Activated naive CD8-positive, alpha-beta T cell treated with anti-CD3 and anti-CD28 coated beads, Interleukin-2, amount 50 U/mL, for 16 hours (primary cell): ENCODE results near the gene TSHZ1.

Experiments
- DNase-seq: peaks from one replicate; pipeline ENCODE4 v3.0.0-alpha.2; 2020; ENCODE audit warnings: low read depth, low spot score

Gene TSHZ1

DNA sequence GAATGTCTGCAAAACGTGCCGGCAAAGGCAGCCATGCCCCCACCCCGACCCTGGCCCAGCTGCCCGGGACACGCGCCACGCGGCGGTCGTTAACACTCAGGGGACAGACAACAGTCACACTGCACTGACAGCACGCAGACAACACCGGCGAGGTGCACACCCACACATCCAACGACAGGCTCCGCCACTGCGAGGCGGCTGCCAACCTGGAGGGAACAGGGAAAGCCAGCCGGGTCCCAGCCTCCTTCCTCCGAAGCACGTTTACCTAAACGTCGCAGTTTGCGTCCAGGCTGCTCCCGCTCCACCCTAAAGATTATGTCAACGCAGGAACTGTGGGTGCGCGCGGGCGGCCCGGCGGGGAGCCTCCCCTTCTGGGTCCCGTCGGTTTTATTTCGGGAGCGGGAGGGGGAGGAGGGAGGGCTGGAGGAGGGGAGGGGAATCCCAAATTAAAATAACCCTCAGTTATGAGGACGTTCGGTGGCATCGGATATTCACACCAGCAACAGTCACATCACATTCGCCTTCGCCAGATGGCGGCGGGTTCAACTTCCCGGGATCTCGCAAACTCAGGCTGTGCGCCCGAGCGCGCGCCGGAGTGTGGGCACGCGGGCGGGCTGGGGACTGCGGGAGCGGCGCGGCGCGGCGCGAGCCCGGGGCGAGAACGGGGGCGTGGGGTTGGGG is 2.3 kb upstream of the TSHZ1 start:
- DNase-seq, result no peak

DNA sequence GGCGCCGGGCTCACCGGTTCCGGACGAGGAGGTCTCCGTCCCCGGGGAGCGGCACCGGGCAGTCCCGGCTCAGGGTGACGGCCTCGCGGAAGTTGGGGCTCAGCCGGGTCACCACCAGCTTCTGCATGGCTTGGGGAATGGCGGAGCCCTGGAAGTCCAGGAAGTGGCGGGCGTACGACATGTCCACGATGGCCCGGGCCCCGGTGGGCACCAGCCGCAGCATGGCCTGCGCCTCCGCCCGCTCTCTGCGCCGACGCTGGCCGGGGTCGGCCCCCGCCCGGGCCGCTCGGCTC is 1.8 kb upstream of the TSHZ1 start:
- no peak for DNase-seq

GRCh38 chr18:75209129-75209950 is 1.3 kb upstream of the TSHZ1 start, which contains the start of gene PTGR3:
TSS of gene PTGR3 (minus strand) at chr18:75209139. CDS start at chr18:75209058, 81 bp downstream.
- peak; percentile 53 for DNase-seq

- DNase-seq, result no peak
Observed at GRCh38 chr18:75209951-75210258, 692 bp upstream of the TSHZ1 start.

DNA sequence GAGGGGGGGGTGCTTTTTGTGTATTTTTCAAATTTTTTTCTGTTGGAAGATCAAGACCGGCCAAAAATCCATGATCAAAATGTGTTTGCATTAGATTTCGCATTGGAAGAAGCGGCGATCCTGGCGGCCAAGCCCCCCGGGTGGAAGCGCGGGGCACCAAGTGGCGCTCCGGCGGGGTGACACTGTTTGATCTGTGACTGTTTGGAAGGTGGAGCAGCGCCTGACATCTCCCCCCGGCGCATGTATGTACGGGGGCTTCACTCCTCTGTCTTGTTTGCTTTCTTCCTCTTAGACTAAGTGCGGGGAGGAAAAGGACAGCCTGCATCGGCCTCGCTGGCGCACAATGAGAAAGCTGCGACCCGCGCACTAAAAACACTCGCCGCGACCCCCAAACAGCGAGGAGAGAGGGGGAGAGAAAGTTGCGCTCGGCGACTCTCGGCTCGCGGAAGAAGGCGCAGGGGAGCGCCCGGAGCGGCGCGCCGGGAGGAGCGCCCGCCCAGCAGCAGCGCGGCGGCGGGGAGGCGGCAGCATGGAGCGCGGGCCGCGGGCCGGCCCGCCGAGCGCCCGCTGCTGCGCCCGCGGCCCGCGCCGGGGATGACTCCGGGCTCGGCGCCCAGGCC is 515 bp downstream of the TSHZ1 start:
- no peak for DNase-seq

DNA sequence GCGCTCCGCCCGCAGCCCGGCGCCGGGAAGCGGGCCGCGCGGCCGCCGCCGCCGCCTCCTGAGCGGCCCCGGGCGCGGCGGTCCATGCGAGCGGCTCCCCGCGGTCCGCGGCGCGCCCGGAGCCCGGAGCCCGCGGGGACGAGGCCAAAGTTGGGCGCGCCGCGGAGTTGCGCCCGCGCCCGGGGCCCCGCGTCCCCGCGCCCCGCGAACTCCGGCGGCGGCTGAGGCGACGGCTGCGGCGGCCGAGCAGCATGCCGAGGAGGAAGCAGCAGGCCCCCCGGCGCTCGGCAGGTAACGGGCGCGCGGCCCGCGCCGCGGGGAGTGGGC is 992 bp downstream of the TSHZ1 start:
- DNase-seq, result no peak

- DNase-seq, result no peak
Observed at GRCh38 chr18:75211953-75212750, 1.6 kb downstream of the TSHZ1 start.

- DNase-seq, result no peak
Observed at GRCh38 chr18:75212751-75213090, 2.1 kb downstream of the TSHZ1 start.

DNA sequence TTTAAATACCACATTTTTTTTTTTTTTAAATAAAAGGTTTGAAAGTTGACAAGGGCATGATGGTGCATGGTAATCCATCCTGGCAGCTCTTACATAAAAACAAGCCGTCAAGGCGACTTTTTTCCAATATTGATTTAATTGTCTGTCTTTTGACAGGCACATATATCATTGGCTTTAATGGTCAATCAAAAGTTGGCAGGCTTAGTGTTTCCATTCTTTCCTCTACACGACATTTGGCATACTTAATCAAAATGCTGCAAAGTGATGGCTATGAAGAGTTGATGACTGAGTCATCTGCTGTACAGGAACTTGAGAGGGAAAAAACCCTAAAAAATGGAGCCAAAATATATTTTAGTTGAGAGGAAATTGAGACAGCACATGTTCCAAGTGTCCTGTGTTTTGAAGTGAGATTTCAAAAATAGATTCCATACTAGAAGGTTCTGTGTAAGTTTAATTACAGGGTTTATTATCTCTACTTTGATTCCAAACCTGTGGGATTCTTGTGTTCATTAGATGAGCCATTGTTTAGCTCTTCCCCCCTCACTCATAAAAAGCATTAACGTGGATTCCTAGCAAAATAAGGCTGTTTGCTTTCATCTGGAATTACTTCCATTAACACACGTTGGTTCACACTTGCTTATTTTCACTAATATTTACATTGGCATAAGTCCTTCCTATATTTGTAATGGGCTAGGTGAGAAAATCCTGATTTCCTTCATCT is 3.2 kb downstream of the TSHZ1 start:
- no peak for DNase-seq

- no peak for DNase-seq
Observed at GRCh38 chr18:75214332-75214690, 3.7 kb downstream of the TSHZ1 start.

- no peak for DNase-seq
Observed at GRCh38 chr18:75214766-75215510, 4.3 kb downstream of the TSHZ1 start.

- no peak for DNase-seq
Observed at GRCh38 chr18:75215663-75216062, 5.1 kb downstream of the TSHZ1 start.

DNA sequence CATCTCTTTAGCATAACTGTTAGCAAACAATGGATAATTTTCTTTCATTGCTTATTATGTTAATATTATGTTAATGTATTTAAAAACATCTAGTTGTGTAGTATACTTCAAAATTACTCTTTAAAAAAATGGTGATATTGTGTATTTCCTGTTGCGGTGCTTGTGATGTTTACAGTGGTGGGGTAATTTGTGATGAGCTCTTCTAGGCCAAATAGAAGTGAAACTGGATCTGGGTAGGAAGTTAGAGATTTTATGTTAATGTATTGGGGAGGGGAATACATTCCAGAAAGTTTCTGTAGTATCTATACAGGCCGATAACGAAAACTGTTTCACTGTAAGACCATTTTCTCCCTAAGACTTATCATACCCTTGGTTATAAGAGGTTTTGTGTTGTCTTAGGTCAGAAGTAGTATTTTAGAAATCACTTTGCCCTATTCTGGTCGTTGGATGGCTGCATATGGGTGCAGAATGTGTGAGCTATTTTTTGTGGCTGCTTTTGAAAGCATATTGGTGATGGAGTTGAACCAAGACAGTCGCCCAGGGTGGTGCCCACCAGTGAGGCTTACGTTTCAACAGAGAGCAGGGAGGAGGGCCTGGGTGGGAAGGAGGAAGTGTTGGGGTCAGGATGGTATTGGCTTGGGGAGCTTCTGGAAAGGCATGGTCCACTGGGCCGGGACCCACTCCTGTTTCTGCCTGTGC is 5.8 kb downstream of the TSHZ1 start:
- no peak for DNase-seq

GRCh38 chr18:75216911-75217689 is 6.5 kb downstream of the TSHZ1 start:
- no peak for DNase-seq

DNA sequence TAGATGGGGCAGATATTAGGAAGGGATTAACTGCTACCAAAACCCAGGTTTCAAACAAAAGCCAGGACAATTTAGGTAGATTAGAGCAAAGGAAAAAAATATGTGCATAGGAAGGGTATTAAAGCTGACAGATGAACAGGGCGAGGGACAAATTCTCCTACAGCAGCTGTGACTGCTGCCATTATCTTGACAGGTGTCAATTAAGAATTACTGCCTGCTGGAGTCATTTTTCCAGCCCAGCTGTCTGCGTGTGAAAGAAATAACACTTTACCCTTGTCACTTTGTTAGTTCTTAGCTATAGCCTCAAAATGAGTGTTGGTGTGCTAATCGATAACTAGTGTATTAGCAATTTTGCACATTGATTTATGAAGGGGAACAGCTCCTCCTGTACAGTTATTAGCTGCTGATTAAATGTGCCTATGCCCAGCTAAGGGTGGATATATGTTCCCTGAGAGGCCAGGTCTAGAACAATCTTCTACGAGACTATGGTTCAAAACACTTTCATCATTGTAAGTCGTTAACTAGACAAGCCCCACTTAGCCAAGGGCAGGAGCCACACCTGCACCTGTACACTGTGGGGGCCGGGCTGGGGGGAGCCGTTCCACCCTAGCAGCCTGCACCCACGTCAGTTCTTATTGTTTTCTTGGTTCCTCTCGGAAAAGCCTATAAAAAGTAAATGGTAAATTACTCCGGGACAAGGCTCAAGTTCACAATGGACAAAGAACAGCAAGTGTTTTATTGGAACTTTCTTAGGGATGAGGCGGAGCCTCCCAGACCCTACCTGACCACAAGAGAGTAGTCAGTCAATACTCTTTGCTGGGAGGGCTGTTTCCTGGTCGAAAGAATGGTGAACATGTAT is 7.7 kb downstream of the TSHZ1 start:
- no peak for DNase-seq

DNA sequence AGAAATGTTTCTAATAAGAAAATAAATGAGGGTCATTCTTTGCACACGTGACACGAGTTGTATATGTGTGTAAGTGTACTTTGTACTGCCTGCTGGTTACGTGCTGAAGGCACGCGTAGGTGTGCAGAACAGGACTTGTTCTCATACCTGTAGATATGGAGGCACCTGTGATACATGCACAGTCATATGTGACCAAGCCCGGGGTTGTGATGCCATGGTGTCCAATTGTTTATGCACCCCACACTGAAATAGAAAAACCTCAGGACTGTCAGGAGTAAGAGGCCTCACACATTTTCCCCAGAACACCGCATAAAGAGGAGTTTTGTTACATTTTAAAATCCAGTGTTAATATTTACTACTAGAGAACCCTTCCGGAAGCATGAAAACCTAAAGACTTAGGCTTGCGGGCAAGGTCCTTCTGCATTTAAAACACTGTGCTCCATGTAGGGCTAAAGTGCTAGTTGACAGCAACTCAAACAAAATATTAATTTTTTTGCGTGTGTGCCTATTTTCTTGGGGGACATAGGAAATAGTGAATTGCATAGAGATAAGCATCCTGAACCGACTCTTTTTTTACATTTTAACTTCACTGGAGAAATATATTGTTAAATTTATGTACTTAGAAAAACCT is 9.3 kb downstream of the TSHZ1 start:
- no peak for DNase-seq

GRCh38 chr18:75220551-75221355 is 10.2 kb downstream of the TSHZ1 start:
- no peak for DNase-seq

DNA sequence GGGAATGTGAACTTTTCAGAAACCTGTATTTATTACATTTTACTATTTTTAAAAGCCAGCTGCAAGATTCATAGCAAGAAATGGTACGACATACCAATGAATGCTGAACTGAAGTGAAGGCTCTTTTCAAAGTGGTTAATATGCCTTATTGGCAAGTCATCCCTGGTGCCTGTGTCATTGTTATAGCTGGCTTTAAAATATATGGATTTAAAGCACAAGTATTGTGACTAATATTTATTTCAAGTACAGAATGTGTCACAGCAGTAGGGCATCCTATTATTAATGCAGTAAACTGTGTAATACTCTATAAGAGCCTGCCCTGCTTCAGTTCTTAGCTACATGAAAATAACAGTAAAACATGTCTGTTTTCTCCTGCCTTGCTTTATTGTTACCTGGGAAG is 10.8 kb downstream of the TSHZ1 start:
- no peak for DNase-seq
